ENCODE measurements around the gene ZIC4.

Gene ZIC4

GRCh38 chr3:147404800-147405230 is 1.5 kb downstream of the ZIC4 start:
- no peak overlapping the region for H3K27ac Mint-ChIP-seq
- peaks cover 2% of the 10 kb centered on the region for H3K9me3 Mint-ChIP-seq
- H3K27me3 Mint-ChIP-seq: peaks cover 20% of the 10 kb centered on the region
- ATAC-seq (ENCODE audit: low read depth) (no peak), DNase-seq (ENCODE audit: low spot score in 2 of 2) (no peak)
- H3K36me3 Mint-ChIP-seq: peaks cover 4% of the 10 kb centered on the region
- no peak overlapping the region for H3K4me3 Mint-ChIP-seq
- H3K4me1 Mint-ChIP-seq: no peaks in the 10 kb centered on the region

GRCh38 chr3:147404000-147404799 is 2.1 kb downstream of the ZIC4 start:
- DNase-seq (ENCODE audit: low spot score in 2 of 2) (no peak), ATAC-seq (ENCODE audit: low read depth) (no peak)
- peaks cover 18% of the 10 kb centered on the region for H3K27me3 Mint-ChIP-seq
- H3K27ac Mint-ChIP-seq: no peak overlapping the region
- peaks cover 4% of the 10 kb centered on the region for H3K36me3 Mint-ChIP-seq
- peaks cover 2% of the 10 kb centered on the region for H3K9me3 Mint-ChIP-seq
- H3K4me3 Mint-ChIP-seq: no peak overlapping the region
- H3K4me1 Mint-ChIP-seq: no peaks in the 10 kb centered on the region

DNA sequence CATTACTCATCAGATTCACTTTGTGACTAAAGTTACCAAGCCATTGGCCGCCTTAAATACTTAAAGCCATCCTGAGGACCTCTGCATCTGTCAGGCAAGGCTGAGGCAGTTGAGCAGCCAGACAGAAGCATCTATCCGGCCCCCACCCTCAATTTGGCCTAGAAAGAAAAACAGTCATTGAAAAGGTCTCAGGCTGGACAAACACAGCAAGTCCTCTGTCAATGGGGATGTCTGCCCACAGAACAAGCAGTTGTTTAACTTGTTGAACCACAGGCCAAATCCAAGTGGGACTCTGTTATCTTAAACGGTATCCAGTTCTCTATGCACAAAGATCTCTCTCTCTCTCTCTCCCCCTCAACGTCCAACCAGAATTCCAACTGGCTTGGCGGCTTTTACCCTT is 2.8 kb downstream of the ZIC4 start:
- Mint-ChIP-seq H3K4me1 (no peaks in the 10 kb centered on the region), H3K9me3 (peaks cover 2% of the 10 kb centered on the region), H3K4me3 (no peak overlapping the region), H3K27ac (no peak overlapping the region), H3K36me3 (peaks cover 2% of the 10 kb centered on the region), H3K27me3 (peaks cover 18% of the 10 kb centered on the region)
- no peak for DNase-seq (ENCODE audit: low spot score in 2 of 2)
- ATAC-seq (ENCODE audit: low read depth): no peak

- Mint-ChIP-seq H3K4me1 (no peaks in the 10 kb centered on the region), H3K27me3 (peaks cover 17% of the 10 kb centered on the region), H3K4me3 (no peak overlapping the region), H3K9me3 (peaks cover 3% of the 10 kb centered on the region), H3K27ac (no peak overlapping the region), H3K36me3 (peaks cover 3% of the 10 kb centered on the region)
- DNase-seq (ENCODE audit: low spot score in 2 of 2) (no peak), ATAC-seq (ENCODE audit: low read depth) (no peak)
Measured at GRCh38 chr3:147402159-147402558, 4.2 kb downstream of the ZIC4 start.

- peaks cover 3% of the 10 kb centered on the region for H3K9me3 Mint-ChIP-seq
- no peaks in the 10 kb centered on the region for H3K4me1 Mint-ChIP-seq
- H3K27me3 Mint-ChIP-seq: peaks cover 14% of the 10 kb centered on the region
Measured at GRCh38 chr3:147401421-147401820, 4.9 kb downstream of the ZIC4 start.

GRCh38 chr3:147400999-147401398 is 5.3 kb downstream of the ZIC4 start:
- Mint-ChIP-seq H3K9me3 (peaks cover 3% of the 10 kb centered on the region), H3K4me1 (no peaks in the 10 kb centered on the region), H3K27ac (no peak overlapping the region), H3K36me3 (peaks cover 3% of the 10 kb centered on the region), H3K27me3 (peaks cover 14% of the 10 kb centered on the region), H3K4me3 (no peak overlapping the region)
- ATAC-seq (ENCODE audit: low read depth): no peak
- DNase-seq (ENCODE audit: low spot score in 2 of 2): no peak

More at GRCh38 chr3:147401421-147401820, 4.9 kb downstream of the ZIC4 start:
- ATAC-seq (ENCODE audit: low read depth): no peak
- H3K4me3 Mint-ChIP-seq: no peak overlapping the region
- H3K27ac Mint-ChIP-seq: no peak overlapping the region
- H3K36me3 Mint-ChIP-seq: peaks cover 3% of the 10 kb centered on the region
- DNase-seq (ENCODE audit: low spot score in 2 of 2): no peak

DNA sequence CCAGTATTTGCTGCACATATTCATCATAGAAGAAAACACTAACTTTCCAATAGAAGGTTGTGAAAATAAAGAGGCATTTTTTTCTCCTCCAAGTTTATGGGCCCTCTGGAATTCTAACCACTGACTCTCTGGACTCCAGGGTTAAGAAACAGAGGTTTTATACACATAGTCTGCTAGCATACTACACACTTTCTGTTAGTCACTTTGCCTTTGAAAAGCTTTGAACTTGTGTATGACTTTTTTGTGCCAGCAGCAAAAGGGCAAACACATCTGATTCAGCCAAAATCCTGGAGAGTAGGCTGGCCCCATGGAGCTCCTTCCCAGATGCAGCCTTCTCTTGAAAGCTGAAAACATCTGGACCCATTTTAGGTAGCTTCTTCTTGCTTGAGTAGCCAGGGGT is 6.2 kb downstream of the ZIC4 start:
- Mint-ChIP-seq H3K36me3 (peaks cover 3% of the 10 kb centered on the region), H3K4me3 (no peak overlapping the region), H3K27me3 (peaks cover 14% of the 10 kb centered on the region), H3K4me1 (no peaks in the 10 kb centered on the region), H3K9me3 (peaks cover 3% of the 10 kb centered on the region), H3K27ac (no peak overlapping the region)
- ATAC-seq (ENCODE audit: low read depth) (no peak), DNase-seq (ENCODE audit: low spot score in 2 of 2) (no peak)

GRCh38 chr3:147398813-147399534 is 7.4 kb downstream of the ZIC4 start:
- Mint-ChIP-seq H3K27ac (no peak overlapping the region), H3K36me3 (peaks cover 3% of the 10 kb centered on the region), H3K4me1 (peaks cover 1% of the 10 kb centered on the region), H3K4me3 (no peak overlapping the region), H3K9me3 (peaks cover 3% of the 10 kb centered on the region), H3K27me3 (peaks cover 13% of the 10 kb centered on the region)
- no peak for ATAC-seq (ENCODE audit: low read depth)
- DNase-seq (ENCODE audit: low spot score in 2 of 2): no peak

DNA sequence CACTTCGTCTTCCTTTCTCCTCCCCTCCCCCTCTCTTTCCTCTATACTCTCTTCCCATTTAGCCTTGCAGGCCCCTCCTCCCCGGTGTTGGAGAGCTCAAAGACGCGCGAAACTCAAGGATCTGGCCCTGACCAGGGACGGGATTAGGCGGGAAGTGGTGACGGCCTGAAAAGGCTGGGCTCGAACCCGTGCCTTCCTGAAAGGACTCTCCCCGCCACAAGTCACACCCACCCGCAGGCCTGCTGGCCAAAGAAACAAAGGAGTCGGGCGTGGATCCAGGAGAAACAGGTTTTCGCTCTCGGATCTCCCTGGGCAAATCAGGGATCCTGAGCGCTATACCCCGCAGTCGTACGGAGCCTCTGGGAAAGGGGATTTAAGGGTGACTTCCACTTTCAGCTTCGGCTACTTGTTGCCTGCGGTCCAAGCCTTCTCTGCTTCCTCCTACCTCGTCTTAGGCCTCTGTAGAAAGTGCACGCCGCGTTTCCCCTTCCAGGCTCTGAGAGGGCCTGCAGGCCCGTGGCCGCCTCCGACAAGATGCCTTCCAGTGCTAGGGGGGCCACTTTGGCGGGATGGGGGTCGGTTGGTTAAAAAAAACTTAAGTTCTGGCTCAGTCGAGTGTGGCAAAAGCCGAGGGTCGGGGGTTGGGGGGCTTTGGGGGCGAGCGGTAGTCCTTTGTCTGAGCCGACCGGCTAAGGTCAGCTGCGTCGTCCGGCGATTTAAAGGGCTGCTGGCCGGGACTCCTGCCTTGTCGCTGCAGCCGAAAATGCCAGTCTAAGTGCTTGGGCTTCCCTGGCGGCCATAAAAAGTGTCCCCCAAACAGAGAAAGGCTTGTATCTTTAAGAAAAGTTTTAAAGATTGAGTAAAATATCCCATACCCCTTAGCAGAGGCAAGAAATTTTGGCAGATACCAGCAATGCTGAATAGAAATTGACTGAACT is 8.2 kb downstream of the ZIC4 start:
- Mint-ChIP-seq H3K9me3 (peaks cover 3% of the 10 kb centered on the region), H3K4me1 (peaks cover 2% of the 10 kb centered on the region), H3K27me3 (peaks cover 12% of the 10 kb centered on the region), H3K4me3 (no peak overlapping the region), H3K36me3 (peaks cover 3% of the 10 kb centered on the region), H3K27ac (no peak overlapping the region)
- DNase-seq (ENCODE audit: low spot score in 2 of 2): no peak
- ATAC-seq (ENCODE audit: low read depth): no peak

DNA sequence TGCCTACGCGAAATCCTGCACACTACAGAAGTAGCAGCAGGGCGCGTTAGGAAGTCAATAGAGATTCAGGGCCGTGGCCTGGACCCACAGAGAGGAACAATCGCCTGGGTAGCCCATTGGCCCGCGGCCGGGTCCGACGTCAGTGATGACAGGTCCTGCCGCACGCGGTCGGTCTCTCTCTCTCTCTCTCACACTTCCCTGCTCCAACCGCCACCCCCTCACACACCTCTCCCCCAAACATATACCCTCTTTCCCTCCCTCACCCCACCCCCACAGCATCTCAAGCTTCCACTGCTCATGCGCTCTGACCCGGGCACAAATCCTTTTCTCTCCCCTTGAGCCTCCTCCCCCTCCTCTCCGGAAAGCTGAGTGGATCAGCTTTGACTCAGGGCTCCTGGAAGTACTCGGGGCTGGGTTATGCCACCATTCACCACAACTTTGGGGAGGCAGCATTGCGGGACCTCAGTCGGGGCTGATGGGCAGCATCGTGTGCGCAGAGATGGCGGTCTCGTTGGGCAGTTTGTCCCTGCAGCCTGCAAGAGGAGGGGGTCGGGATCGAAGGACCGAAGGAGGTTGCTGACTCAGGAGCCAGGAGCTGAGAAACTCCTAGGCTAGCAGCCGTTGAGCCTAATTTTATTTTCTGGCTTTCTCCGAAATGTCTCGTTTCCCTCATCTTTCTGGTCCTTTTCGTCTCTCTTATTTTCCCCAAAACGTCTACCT is 9.0 kb downstream of the ZIC4 start:
- H3K9me3 Mint-ChIP-seq: peaks cover 3% of the 10 kb centered on the region
- ATAC-seq (ENCODE audit: low read depth) (no peak), DNase-seq (ENCODE audit: low spot score in 2 of 2) (no peak)
- H3K36me3 Mint-ChIP-seq: peaks cover 3% of the 10 kb centered on the region
- no peak overlapping the region for H3K27ac Mint-ChIP-seq
- peaks cover 2% of the 10 kb centered on the region for H3K4me1 Mint-ChIP-seq
- peaks cover 12% of the 10 kb centered on the region for H3K27me3 Mint-ChIP-seq
- H3K4me3 Mint-ChIP-seq: no peak overlapping the region

- peaks cover 3% of the 10 kb centered on the region for H3K9me3 Mint-ChIP-seq
- peaks cover 2% of the 10 kb centered on the region for H3K4me1 Mint-ChIP-seq
- no peak overlapping the region for H3K27ac Mint-ChIP-seq
- peaks cover 3% of the 10 kb centered on the region for H3K36me3 Mint-ChIP-seq
- no peak for ATAC-seq (ENCODE audit: low read depth)
- H3K27me3 Mint-ChIP-seq: peaks cover 9% of the 10 kb centered on the region
- no peak overlapping the region for H3K4me3 Mint-ChIP-seq
- DNase-seq (ENCODE audit: low spot score in 2 of 2): no peak
Measured at GRCh38 chr3:147396712-147397046, 9.7 kb downstream of the ZIC4 start.

DNA sequence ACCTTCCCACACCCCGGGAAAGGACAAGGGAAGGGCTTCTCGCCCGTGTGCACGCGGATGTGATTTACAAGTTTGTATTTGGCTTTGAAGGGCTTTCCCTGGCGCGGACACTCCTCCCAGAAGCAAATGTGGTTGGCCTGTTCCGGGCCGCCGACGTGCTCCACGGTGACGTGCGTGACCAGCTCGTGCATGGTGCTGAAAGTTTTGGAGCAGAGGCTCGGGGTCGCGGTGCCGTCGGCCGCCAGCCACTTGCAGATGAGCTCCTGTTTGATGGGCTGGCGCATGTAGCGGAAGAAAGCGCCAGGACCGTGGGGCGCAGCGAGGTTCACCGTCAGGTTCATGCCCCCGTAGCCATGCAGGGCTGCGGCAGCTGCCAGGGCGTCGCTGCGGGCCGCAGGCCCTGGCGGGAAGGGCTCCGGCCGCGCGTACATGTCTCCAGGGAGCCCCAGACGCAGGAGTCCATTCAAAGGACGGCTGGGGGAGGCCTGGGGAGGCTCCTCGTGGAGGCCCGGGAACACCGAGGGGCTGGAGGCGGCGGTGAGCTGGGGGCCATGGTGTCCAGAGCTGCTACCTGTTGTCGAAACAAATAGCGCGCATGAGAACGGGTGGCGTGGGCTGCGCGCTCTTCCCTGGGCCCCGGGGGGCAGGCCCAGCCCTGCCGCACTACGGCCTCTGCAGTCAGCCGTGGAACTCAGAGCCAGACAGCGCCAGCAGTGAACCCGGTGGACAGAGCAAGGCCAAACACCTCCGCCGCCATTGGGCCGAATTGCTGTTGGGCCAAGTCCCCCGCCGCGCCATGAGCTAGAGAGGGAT is 10.2 kb downstream of the ZIC4 start:
- Mint-ChIP-seq H3K4me1 (peaks cover 2% of the 10 kb centered on the region), H3K27ac (no peak overlapping the region), H3K36me3 (peaks cover 3% of the 10 kb centered on the region), H3K27me3 (peaks cover 9% of the 10 kb centered on the region), H3K4me3 (no peak overlapping the region), H3K9me3 (peaks cover 3% of the 10 kb centered on the region)
- ATAC-seq (ENCODE audit: low read depth) (no peak), DNase-seq (ENCODE audit: low spot score in 2 of 2) (no peak)

GRCh38 chr3:147394884-147395225 is 11.5 kb downstream of the ZIC4 start:
- Mint-ChIP-seq H3K27ac (no peak overlapping the region), H3K4me3 (no peak overlapping the region), H3K4me1 (peaks cover 2% of the 10 kb centered on the region), H3K9me3 (peaks cover 3% of the 10 kb centered on the region), H3K36me3 (peaks cover 3% of the 10 kb centered on the region), H3K27me3 (peaks cover 9% of the 10 kb centered on the region)
- no peak for DNase-seq (ENCODE audit: low spot score in 2 of 2)
- no peak for ATAC-seq (ENCODE audit: low read depth)
